Measurements from ENCODE around the gene NLGN1. TPM values are rescaled to one million over a fixed set of nuclear protein-coding genes. Genes with fewer than 3 reads are reported as not detected.

NLGN1 gene
- total and polyA plus RNA-seq, 2 of the 8 experiments (the other 6 are each of a cell fraction or from before 2014, with no cell fraction given), result 7.8 to 14.8 TPM

DNA sequence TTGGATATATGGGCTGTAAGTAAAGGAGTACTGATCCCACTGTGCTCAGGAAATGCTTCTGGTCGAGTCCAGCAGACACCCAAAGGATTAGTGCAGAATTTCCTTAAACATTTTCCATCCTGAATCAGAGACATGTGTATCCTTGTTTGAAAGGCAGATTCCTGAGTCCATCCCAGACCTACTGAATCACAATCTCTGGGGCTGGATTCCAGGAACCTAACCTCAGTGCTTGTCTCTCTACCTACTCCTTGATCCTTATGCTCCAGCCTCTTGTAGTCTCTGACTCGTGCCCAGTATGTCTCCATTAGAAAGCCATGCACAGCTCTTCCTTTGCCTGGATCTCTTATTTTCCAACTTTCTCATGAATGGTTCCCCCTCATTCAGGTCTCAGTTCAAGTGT is 585.8 kb downstream of the NLGN1 start:
- no peak overlapping the region for H3K27ac ChIP-seq (ENCODE audit: low read depth, low read length)
- H4K8ac ChIP-seq (ENCODE audit: extremely low read depth, insufficient read depth, low read length), result no peak overlapping the region
- H2BK20ac ChIP-seq (ENCODE audit: low read length), result no peak overlapping the region
- H3K9me3 ChIP-seq (ENCODE audit: insufficient read depth in 2 of 2, low read depth in 1 of 2, low read length in 1 of 2), result no peaks in the 10 kb centered on the region
- WGBS, 2 experiments (ENCODE audit: extremely low coverage in 1 of 2, insufficient coverage in 1 of 2, insufficient read length in 1 of 2, insufficient replicate concordance in 2 of 2, low coverage in 1 of 2, low lambda C conversion rate in 2 of 2, missing lambda C conversion rate in 1 of 2), result 92% methylated on average over 2 of the region's 2 CpGs; no CpG with 5 or more reads in 1 of the 2 experiments
- no peak overlapping the region for H3K14ac ChIP-seq (ENCODE audit: insufficient read length)
- no peak overlapping the region for H4K91ac ChIP-seq (replicated peaks; ENCODE audit: insufficient read length, low read length)
- DNase-seq (ENCODE audit: low read depth in 1 of 2, low spot score in 2 of 2) (no peak), FAIRE-seq (no peak)
- no peak overlapping the region for H4K5ac ChIP-seq (ENCODE audit: insufficient read length, low read depth, low read length)
- no peak overlapping the region for H3K23ac ChIP-seq (ENCODE audit: insufficient read length)
- no peak overlapping the region for H2AK5ac ChIP-seq (ENCODE audit: low read depth, low read length)
- H2BK15ac ChIP-seq (ENCODE audit: low read length), result no peak overlapping the region
- no peak overlapping the region for H2BK120ac ChIP-seq (replicated peaks; ENCODE audit: low read depth, low read length)
- H3K56ac ChIP-seq (replicated peaks; ENCODE audit: insufficient read length, low read depth, low read length), result no peak overlapping the region
- no peaks in the 10 kb centered on the region for H3K4me1 ChIP-seq (replicated peaks in 1 of 4; ENCODE audit: control insufficient read depth in 3 of 4, insufficient read depth in 4 of 4, low read length in 3 of 4)
- no peak overlapping the region for H2AFZ ChIP-seq (ENCODE audit: low read length)
- TF ChIP-seq EP300 (IDR thresholded peaks at IDR 0.05; ENCODE audit: borderline replicate concordance in 1 of 2, low read depth in 2 of 2, low read length in 2 of 2), result no peak
- TF ChIP-seq BCL11A (IDR thresholded peaks at IDR 0.05; ENCODE audit: low read depth in 2 of 2, low read length in 2 of 2), result no peak
- TF ChIP-seq EZH2 (IDR thresholded peaks at IDR 0.05; ENCODE audit: low read depth, low read length, severe bottlenecking), result no peak
- TF ChIP-seq KDM4A (IDR thresholded peaks at IDR 0.05; ENCODE audit: low read depth, low read length, severe bottlenecking), result no peak
- TF ChIP-seq KDM1A (IDR thresholded peaks at IDR 0.05; ENCODE audit: borderline replicate concordance, low read length), result no peak
- no peak for TF ChIP-seq GTF2F1 (IDR thresholded peaks at IDR 0.05; ENCODE audit: borderline replicate concordance, low read depth, low read length)
- no peak for TF ChIP-seq SRF (IDR thresholded peaks at IDR 0.05; ENCODE audit: low read depth, low read length)
- TF ChIP-seq RAD21 (IDR thresholded peaks at IDR 0.05 in 1 of 2, conservative IDR thresholded peaks at IDR 0.05 in 1 of 2; ENCODE audit: low read depth in 2 of 2, low read length in 2 of 2), result no peak
- no peak for TF ChIP-seq SP1 (IDR thresholded peaks at IDR 0.05; ENCODE audit: low read depth, low read length)
- no peak for TF ChIP-seq FOSL1 (IDR thresholded peaks at IDR 0.05; ENCODE audit: insufficient read depth, low read depth, low read length)
- TF ChIP-seq CBX8 (IDR thresholded peaks at IDR 0.05; ENCODE audit: borderline replicate concordance, low read depth, low read length), result no peak
- H3K9ac ChIP-seq (replicated peaks in 1 of 4; ENCODE audit: extremely low read depth in 1 of 4, low read depth in 3 of 4, low read length in 3 of 4), result no peak overlapping the region
- H3K36me3 ChIP-seq (ENCODE audit: control insufficient read depth in 2 of 4, insufficient read depth in 4 of 4, low read length in 3 of 4), result no peaks in the 10 kb centered on the region
- no peak overlapping the region for H2BK12ac ChIP-seq (ENCODE audit: low read depth, low read length)
- CTCF ChIA-PET (ENCODE audit: partially characterized antibody), result interaction anchor here (1.1 to 1.6 kb wide), 2 partner anchors 10 to 79 kb away, joined by 3 to 5 read pairs; no protein-coding TSS in a partner anchor
- no peaks in the 10 kb centered on the region for H3K79me1 ChIP-seq (ENCODE audit: low read depth, low read length)
- no peaks in the 10 kb centered on the region for H3K23me2 ChIP-seq (ENCODE audit: low read depth, low read length)
- H3K79me2 ChIP-seq (ENCODE audit: control insufficient read depth in 1 of 2, insufficient read depth in 2 of 2, low read length in 2 of 2), result no peaks in the 10 kb centered on the region
- H3K18ac ChIP-seq (ENCODE audit: extremely low read depth, low read length), result no peak overlapping the region
- no peak overlapping the region for H3K4me2 ChIP-seq (ENCODE audit: insufficient read depth in 1 of 2, low read depth in 2 of 2, low read length in 2 of 2)
- POLR2A ChIA-PET (ENCODE audit: partially characterized antibody), result no interaction called here
- no peaks in the 10 kb centered on the region for H3K27me3 ChIP-seq (replicated peaks in 1 of 4; ENCODE audit: control insufficient read depth in 3 of 4, extremely low read depth in 1 of 4, insufficient read depth in 3 of 4, low read length in 3 of 4)
- no peaks in the 10 kb centered on the region for H4K20me1 ChIP-seq (replicated peaks in 1 of 2; ENCODE audit: control insufficient read depth in 1 of 2, insufficient read depth in 2 of 2, low read length in 2 of 2)
- H2BK5ac ChIP-seq (ENCODE audit: low read depth, low read length), result no peak overlapping the region
- H3K4me3 ChIP-seq (ENCODE audit: extremely low read depth in 1 of 4, insufficient read depth in 2 of 4, low read depth in 3 of 4, low read length in 4 of 4), result no peak overlapping the region
- H3K4ac ChIP-seq (replicated peaks; ENCODE audit: insufficient read length, low read depth, low read length), result no peak overlapping the region
